HG03558 (cell line): ENCODE data around the gene RBP2.

Source experiments
- ATAC-seq: cut with Tn5 transposase; IDR thresholded peaks from one replicate; pipeline ENCODE4 v1.9.1; 2021; ENCODE audit warnings: moderate number of reproducible peaks; ENCODE audit not compliant: unreplicated experiment; ENCODE audit errors: extremely low read depth

RBP2 gene

DNA sequence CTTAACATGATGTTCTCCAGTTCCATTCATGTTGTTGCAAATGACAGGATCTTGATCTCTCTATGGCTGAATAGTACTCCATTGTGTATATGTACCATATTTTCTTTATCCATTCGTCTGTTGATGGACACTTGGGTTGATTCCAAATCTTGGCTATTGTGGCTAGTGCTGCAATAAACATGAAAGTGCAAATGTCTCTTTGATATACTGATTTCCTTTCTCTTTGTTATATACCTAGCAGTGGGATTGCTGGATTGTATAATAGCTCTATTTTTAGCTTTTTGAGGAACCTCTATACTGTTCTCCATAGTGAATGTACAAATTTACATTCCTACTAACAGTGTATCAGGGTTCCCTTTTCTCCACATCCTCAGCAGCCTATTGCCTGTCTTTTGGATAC is 5.9 kb upstream of the RBP2 start:
- no peak for ATAC-seq

GRCh38 chr3:139481116-139481515 is 4.8 kb upstream of the RBP2 start:
- no peak for ATAC-seq

DNA sequence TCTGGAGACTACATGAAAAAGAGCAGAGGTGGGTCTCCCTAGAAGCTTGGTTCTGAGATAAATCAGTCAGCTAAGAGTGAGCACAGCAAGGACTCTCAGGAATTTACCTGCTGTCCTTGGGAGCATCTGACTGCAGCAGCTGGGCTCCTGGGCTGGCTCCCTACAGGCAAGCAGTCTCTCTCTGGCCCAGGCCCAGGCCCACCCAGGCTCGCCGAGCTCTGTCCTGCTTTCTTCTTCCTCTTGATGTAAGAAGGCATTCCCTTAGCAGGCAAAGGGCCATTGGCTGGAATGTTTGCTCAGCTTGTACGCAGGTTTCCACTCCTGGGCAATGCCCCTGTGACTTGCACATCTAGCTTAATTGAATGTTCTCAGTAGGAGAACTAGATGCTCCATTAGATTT is 4.3 kb upstream of the RBP2 start:
- ATAC-seq, result no peak

DNA sequence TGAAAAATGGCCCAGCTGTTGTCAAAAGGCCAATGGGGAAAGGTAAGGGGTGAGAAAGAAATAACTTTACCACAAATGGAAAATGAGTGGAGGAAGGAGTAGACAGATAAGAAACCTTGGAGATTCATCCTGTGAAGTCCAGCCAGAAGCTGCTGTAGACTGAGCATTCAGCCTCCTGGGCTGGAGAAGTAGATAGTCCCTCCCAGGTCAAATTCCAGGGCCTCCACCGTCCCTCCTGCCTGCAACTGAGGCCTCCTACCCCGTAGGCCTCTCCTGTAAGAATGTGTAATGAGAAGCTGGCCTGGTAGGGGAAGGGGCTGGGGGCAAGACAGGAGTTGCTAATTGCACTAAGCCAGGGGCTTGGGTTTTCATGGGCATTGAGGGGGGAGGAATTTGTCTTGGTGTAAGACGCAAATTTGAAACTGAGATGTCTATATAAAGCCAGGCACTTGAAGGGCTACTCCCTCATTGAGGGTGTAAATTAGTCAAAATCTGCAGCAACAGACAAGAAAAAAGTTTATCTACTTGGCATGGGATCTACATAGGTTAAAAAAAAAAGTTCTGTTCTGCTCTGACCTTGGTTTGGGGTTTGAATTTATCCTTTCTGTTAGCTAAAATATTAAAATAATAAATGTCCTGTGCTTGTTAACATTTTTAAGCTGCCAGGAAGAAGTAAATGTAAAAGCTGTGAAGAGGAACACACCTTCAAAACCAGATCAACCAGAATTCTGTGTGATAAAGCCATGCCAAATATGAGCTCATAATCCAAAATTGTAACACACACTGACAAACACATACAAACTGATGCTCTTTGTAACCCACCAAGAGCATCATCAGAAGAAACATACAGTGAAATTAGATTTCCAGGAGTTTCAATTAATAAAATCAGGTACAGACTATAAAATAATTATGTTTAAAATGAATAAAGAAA is 1.7 kb upstream of the RBP2 start:
- no peak for ATAC-seq

DNA sequence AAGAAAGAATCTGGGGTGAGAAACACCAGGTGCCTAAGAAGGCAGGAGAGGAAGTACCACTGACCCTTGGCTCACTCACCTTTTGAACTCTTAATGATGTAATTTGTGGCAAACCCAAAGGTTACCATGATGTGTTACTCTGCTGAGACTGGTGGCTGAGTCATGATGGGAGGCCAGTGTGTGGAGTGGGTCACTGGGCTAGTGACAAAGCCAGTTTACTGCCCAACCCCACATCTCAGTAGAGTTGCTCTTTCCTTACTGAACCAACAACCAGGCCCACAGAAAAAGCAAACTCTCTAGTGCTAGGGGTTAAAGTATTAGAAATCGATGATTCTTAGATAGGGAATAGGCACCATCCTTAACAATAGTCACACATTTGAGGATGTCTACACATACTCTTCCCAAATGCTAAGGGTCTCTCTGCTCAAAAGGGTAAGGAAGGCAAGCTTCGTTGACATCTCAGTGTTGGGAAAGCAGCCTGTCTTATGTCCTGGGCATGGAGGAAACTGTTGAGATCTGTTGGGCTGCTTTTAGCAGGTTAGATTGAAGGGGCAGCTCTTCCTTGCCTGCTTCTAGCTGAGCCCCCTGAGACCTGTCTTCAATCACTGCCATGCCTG is 3.1 kb downstream of the RBP2 start:
- no peak for ATAC-seq

DNA sequence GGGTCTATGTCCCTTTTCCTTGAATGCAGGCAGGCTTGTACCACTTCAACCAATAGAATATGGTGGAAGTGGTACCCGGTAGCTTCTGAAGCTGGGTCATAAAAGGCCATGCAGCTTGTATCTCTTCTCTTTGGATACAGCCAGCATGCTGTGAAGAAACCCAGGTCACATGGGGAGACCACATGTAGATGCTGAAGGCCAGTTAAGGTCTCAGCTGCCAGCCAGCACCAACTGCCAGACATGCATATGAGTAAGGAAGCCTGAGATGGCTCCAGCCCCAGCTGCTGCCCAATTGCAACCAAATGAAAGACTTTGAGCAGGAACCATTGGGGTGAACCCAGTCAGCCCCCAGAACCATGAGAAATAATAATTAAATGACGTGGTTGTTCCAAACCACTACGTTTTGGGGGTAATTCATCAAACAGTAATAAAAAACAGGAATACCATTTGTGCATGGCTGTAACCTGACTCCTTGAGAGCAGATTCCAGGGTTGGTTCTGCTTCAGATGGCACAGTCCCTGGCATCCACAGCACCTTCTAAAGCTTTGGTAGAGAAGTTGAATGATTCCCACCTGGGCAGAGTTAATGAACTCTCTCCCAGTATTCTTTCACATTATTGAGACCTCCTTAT is 3.8 kb downstream of the RBP2 start:
- no peak for ATAC-seq

- no peak for ATAC-seq
Measured at GRCh38 chr3:139470199-139470598, 6.1 kb downstream of the RBP2 start.

GRCh38 chr3:139468399-139468798 is 7.9 kb downstream of the RBP2 start:
- no peak for ATAC-seq

- no peak for ATAC-seq
Measured at GRCh38 chr3:139466360-139466759, 10.0 kb downstream of the RBP2 start.

- ATAC-seq, result no peak
Measured at GRCh38 chr3:139465636-139466035, 10.7 kb downstream of the RBP2 start.

GRCh38 chr3:139463466-139463865 is 12.8 kb downstream of the RBP2 start:
- no peak for ATAC-seq

DNA sequence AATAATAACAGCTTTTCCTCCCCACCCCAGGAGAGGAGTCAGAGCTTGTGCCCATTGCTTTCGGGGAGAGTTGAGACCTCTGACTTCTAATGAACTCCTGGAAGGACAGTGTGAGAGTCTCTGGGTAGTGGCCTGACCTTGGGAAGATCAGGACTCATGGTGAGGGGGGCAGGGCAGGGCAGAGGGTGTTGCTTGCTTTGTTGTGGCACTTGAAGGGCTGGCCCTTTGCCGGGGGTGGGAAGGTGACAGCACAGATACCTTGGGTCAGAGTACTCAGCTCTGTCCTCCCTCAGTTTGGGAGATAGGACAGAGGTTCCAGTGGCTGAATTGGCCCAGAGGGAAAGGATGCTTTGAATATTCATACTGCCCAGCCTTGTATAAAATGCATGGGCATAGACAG is 15.8 kb downstream of the RBP2 start:
- ATAC-seq, result no peak

GRCh38 chr3:139460076-139460475 is 16.2 kb downstream of the RBP2 start:
- ATAC-seq, result no peak

DNA sequence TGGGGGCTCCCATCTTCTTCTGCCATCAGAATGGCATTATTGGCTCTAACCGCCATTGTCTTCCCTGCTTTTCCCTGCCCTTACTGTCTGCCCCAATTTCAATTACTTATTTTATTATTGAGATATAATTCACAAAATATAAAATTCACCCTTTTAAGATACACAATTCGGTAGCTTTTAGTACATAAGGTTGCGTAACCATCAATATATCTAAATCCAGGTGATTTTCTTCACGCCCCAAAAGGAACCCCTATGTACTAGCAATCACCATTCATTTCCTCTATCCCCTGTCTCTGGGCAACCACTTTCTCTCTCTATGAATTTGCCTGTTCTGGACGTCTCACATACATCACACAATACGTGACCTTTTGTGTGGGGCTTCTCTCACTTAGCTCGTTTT is 18.0 kb downstream of the RBP2 start:
- no peak for ATAC-seq

DNA sequence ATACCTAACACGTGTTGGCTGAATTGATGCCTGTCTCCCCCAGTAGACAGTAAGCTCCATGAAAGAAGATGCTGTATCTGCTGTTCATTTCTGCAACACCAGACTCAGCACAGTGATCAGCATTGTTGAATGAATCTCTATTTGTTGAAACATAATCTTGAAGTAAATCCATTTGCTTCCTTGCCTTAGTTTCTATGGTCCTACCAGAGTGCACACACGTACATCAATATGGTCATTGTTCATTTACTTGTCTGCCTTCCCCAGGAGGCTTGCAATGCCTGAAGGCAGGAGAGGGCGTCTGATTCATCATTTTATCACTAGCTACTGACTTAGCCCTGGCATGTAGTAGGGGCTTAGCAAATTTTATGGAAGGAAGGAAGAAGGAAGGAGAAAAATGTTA is 19.2 kb downstream of the RBP2 start:
- no peak for ATAC-seq

DNA sequence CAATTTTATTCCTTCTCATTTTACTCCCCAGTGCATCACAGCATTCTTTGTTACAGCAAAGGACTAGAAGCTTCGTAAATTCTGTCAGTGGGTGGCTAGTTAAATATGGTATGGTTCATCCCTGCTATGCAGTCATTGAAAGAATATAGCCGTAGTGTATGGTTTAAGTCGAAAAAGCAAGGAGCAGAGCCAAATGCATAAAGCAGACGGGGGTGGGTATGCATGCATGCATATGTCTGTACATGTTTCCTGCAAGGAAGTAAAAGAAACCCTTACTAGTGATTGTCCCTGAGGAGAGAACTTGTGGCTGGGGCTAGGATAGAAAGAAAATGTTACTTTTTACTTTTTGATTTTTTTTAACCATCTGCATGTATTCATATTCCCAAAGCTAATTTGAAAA is 19.9 kb downstream of the RBP2 start:
- ATAC-seq, result no peak

DNA sequence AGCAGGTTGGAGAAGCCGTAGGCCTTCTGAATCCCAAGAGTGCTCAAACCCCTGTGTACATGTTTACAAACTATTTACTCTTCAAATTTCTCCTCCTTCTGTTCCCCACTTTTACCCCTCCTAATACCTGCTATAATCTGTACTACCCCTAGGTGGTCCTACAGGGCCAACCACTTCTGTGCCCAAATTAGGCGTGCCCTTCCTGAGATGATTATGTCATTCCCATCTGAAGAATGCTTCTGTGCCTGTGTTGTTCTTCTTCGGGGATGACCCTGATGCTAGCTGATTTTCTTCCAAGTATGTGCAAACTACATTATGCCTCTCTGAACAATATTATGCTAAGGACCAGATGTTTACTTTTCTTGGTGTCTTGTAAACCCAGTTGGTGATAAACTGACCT is 20.5 kb downstream of the RBP2 start:
- no peak for ATAC-seq

GRCh38 chr3:139455206-139455605 is 21.1 kb downstream of the RBP2 start:
- no peak for ATAC-seq

DNA sequence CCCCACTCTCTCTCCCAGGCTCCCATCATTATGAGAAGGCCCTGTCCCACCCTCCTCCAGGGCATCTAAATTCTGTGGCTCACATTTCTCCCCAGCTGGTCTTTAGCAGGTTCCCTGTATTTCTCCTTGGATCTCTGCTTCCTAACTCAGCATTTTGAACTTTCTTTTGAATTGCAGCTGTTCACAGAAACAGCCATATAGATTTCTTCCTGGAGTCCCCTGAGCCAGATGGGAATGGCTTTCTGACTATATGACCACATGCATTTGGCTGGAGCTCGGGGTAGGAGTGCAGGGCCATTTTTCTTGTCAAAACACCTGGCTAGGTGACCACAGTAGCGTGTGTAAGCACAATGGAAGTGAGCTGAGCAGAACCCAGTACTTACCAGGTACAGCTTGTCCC is 22.0 kb downstream of the RBP2 start:
- ATAC-seq, result no peak

GRCh38 chr3:139450159-139450558 is 26.2 kb downstream of the RBP2 start:
- ATAC-seq, result no peak

- no peak for ATAC-seq
Measured at GRCh38 chr3:139449566-139449965, 26.8 kb downstream of the RBP2 start.
